ENCODE data around the gene GAREM2.

The GAREM2 gene

GRCh38 chr2:26187114-26187513, 14.2 kb downstream of the GAREM2 start:
- DNase-seq (ENCODE audit: low read depth in 4 of 4, low spot score in 1 of 4): no peak

GRCh38 chr2:26187537-26188104, 14.7 kb downstream of the GAREM2 start:
- no peak for DNase-seq (ENCODE audit: low read depth in 4 of 4, low spot score in 1 of 4)

DNA sequence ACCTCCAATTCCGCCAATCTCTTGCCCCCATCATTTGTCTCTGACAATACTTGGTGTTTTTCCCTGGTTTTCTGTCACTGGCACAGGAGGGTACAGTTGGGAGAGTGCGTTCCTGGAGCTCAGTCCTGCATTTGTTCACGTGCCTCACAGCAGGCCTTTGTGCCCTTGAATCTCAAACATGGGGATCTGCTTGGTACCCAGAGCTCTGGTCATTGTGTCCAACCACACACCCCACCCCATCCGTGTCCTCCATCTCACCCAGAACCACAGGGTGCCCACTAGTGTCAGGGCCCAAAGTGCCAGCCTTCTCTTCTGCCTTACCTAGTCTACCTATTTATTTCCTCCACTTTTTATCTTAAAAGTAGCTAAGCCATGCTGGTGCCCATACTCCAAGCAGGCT, 16.2 kb downstream of the GAREM2 start:
- DNase-seq (ENCODE audit: low read depth in 4 of 4, low spot score in 1 of 4): no peak

- no peak for DNase-seq (ENCODE audit: low read depth in 4 of 4, low spot score in 1 of 4)
These were observed 16.9 kb downstream of the GAREM2 start for GRCh38 chr2:26189751-26190150.

GRCh38 chr2:26190369-26190768, 17.5 kb downstream of the GAREM2 start:
- DNase-seq (ENCODE audit: low read depth in 4 of 4, low spot score in 1 of 4): no peak

GRCh38 chr2:26191316-26192159, 18.6 kb downstream of the GAREM2 start:
- DNase-seq (ENCODE audit: low read depth in 4 of 4, low spot score in 1 of 4): no peak

DNA sequence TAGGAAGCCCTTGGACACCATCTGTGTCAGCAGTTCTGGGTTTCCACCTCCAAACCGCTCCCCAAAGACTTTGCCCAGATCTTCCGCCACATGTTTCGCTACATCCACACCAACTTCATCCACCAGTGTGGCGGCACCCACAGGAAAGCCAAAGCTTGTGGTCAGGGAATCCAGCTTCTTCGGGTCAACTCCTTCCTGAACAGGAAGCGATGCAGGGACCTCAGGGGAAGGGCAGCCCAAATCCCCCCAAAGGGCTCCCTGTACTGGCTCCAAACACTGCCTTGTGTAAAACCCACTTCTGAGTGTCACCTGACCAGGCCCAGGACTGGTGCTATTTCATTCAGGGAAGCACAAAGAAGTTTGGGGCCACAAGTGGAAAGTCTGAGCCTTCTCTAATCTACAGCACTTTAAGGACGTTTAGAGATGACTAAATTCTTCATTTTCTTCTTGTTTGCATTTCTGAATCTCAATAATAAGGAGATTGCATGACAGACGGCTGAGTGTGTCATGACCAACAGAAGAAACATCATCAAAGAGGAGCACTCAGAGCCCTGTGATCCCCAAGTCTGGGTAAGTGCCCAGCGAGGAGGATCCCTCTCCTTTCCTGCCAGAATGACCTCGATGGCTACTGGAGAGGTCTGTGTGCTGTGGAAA, 20.8 kb downstream of the GAREM2 start:
- DNase-seq (ENCODE audit: low read depth in 4 of 4, low spot score in 1 of 4): no peak

- no peak for DNase-seq (ENCODE audit: low read depth in 4 of 4, low spot score in 1 of 4)
These were observed 22.4 kb downstream of the GAREM2 start for GRCh38 chr2:26195040-26195984.

DNA sequence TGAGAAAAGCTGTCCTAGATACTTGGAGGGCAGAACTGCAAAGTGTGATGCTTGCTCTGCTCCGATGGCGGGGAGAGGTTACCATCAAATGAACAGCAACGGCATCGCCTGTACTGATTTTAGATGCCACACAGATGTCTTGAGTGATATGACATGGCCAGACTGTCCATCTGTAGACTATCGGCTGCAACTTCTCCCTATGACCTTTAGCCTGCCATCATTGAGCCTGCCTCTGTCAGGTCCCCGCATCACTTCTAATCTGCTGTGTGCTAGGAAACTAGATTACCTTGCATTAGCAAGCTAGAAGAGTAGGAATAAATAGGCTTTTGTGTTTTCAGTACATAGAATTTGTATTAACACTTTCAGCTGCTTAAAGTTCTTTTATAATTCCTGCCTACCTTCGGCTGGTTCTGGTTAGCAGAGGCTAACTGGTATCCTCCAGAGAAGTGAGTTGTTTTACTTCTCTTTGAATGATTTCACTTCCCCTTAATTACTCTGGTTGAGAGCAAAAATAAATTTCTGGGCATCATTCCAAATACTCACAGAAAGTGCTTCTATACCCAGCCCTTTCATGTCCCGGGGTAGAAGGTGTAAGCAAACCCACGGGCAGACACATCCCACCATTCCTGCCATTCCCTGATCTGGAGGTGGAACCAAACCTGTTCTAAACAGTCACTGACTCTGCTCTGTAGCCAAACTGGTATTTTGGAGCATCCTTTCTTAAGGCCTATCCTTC, 24.0 kb downstream of the GAREM2 start:
- no peak for DNase-seq (ENCODE audit: low read depth in 4 of 4, low spot score in 1 of 4)

DNA sequence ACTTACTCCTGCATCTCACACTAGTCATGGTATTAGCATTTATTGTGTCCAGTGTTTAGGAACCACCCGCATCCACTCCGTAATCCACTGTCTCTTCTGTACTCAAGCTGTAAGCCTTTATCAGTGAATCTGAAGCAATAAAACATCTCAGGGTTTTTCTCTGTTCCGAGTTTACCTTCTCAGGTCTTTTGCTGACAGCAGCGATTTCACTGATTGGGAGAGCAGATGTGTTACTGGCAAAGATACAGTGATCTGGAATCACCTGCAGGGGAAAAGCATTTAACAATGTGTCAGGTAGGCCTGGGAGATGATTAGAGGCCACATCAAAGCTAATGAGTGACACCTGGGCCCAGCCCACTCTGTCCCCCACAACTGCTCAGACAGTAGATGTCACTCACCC, 24.6 kb downstream of the GAREM2 start:
- DNase-seq (ENCODE audit: low read depth in 4 of 4, low spot score in 1 of 4): no peak

GRCh38 chr2:26202981-26203490, 30.1 kb downstream of the GAREM2 start:
- DNase-seq (ENCODE audit: low read depth in 4 of 4, low spot score in 1 of 4): no peak

GRCh38 chr2:26203906-26204305, 31.0 kb downstream of the GAREM2 start:
- DNase-seq (ENCODE audit: low read depth in 4 of 4, low spot score in 1 of 4): no peak

GRCh38 chr2:26212011-26212410, 39.1 kb downstream of the GAREM2 start:
- no peak for DNase-seq (ENCODE audit: low read depth in 4 of 4, low spot score in 1 of 4)

- no peak for DNase-seq (ENCODE audit: low read depth in 4 of 4, low spot score in 1 of 4)
These were observed 41.9 kb downstream of the GAREM2 start for GRCh38 chr2:26214759-26215158.

DNA sequence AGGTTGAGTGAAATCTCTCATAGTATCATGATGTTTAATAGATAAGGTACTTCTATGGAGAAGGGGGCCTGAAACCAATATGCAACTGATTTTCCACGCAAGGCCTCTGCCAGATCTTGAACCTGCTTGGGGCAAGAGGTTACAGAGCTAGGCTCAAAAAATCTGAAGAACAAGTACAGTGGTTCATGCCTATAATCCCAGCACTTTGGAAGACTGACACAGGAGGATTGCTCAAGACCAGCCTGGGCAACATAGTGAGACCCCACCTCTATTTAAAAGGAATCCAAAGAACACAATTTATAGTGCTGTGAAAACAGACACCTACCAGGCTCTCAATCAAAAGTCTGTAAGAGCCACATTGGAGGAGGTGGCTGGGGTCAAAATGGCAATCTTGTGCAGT, 42.9 kb downstream of the GAREM2 start:
- no peak for DNase-seq (ENCODE audit: low read depth in 4 of 4, low spot score in 1 of 4)

- no peak for DNase-seq (ENCODE audit: low read depth in 4 of 4, low spot score in 1 of 4)
These were observed 43.7 kb downstream of the GAREM2 start for GRCh38 chr2:26216587-26216986.

GRCh38 chr2:26217720-26218119, 44.8 kb downstream of the GAREM2 start:
- no peak for DNase-seq (ENCODE audit: low read depth in 4 of 4, low spot score in 1 of 4)

DNA sequence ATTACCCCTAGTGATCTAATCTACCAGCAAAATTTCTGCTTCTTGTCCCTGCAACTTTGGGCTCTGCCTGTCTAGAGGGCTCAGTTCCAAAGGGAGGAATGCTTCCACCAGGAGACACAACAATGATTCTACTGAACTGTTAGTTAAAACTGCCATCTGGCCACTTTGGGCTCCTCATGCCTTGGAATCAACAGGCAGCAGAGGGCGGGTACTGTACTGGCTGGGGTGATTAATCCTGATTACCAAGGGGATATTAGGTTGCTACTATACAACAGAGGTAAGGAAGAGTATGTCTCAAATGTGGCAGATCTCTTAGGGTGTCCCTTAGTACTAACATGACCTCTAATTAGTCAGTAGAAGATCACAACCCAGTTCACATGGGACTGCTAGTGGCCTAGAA, 50.1 kb downstream of the GAREM2 start:
- DNase-seq (ENCODE audit: low read depth in 4 of 4, low spot score in 1 of 4): no peak

GRCh38 chr2:26224095-26224494, 51.2 kb downstream of the GAREM2 start:
- DNase-seq (ENCODE audit: low read depth in 4 of 4, low spot score in 1 of 4): no peak

GRCh38 chr2:26229595-26229994, 56.7 kb downstream of the GAREM2 start:
- DNase-seq (ENCODE audit: low read depth in 4 of 4, low spot score in 1 of 4): no peak

Data from stimulated activated CD4-positive, alpha-beta T cell treated with anti-CD3 and anti-CD28 coated beads, Interleukin-1b, Interleukin-23, amount 100 ng/mL, for 24 hours (primary cell).